SKM-1 (cell line): ENCODE results near the gene PGAM4.
"Not testable (repeated sequence)": the region's sequence is repeated elsewhere in the genome, so short reads cannot be mapped to it uniquely, and the experiment has no call there.

Experiments
- DNase-seq: peaks from one replicate; lab custom pipeline; 2025; ENCODE audit not compliant: unreplicated experiment; lab: John Stamatoyannopoulos, UW

Gene PGAM4

GRCh38 chrX:77969538-77969937 is at the start of gene PGAM4:
PGAM4 (minus strand) TSS chrX:77969638; CDS start chrX:77969638, 0 bp downstream.
- DNase-seq = no peak

- DNase-seq = no peak
Observed at GRCh38 chrX:78011846-78012245, 42.4 kb upstream of the PGAM4 start.

GRCh38 chrX:77979870-77980269 is 10.4 kb upstream of the PGAM4 start:
- DNase-seq = no peak

DNA sequence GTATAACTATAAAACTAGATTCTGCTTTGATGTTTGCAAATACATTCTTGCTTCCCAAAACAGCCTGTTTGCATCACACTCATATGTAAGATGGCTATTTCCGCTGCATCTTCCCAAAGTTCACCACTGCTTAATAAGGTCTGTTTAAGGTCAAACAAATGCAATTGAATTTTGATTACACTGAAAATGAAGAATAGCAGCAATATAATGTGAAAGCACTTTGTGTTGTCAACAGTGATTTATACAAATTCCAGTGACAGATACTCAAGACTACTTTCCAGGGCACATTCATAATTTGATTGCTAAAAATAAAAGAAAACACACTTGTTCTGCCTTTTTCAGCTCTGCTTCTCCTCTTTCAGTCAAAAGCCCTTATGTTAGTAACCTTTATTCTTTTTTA is 8.1 kb upstream of the PGAM4 start:
- no peak for DNase-seq

DNA sequence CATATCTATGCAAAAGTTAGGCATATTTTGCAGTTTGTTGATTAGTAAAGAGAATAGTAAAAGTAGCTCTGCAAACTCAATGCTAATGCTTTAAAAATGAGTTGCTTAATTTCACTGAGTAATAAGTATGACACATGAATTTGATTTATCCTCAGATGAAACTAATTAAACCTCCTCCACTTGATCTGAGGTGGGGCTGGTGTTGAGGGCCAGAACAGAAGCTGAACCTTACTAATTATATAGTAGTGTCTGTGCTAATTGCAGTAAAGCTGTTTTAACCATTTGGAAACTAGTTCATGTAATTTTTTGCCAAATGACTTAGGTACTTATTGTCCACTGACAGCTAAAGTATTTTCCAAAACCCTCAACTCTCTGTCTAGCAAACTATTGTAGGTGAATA is 7.7 kb upstream of the PGAM4 start:
- DNase-seq = no peak

DNA sequence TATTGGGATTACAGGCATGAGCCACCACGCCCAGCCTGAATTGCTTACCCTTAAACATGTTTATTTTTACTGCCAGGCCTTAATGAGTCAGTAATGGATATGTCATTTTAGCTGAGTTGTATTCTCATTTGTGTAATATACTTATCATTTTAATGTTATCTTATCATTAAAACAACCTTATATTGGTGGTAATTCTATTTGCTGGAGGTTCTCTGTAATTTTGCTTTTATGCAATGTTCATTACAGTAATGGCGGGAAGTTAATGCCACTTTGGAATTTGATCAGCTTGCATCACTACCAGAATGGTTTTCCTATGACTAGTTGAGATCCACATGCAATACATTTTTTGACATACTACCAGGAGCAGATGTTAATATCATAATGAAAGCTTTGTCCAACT is 6.3 kb upstream of the PGAM4 start:
- DNase-seq = no peak

DNA sequence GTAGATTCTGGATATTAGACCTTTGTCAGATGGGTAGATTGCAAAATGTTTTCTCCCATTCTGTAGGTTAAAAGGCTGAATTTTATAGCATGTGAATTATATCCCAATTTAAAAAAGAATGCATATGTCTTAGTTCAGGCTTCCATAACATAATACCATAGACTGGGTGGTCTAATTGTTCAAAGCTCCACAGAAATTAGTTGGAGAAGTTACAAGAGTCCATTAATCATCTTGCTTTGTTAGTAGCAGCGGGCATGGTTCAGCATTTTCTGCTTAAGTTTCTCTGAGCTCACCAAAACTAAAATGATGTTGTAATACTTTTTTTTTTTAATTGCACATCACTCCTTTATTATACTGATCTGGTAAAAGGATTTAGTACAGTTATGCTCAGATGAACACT is 1.8 kb downstream of the PGAM4 start:
- no peak for DNase-seq

GRCh38 chrX:77966361-77966760 is 3.1 kb downstream of the PGAM4 start:
- DNase-seq = no peak

- no peak for DNase-seq
Observed at GRCh38 chrX:77962068-77962902, 7.2 kb downstream of the PGAM4 start.

DNA sequence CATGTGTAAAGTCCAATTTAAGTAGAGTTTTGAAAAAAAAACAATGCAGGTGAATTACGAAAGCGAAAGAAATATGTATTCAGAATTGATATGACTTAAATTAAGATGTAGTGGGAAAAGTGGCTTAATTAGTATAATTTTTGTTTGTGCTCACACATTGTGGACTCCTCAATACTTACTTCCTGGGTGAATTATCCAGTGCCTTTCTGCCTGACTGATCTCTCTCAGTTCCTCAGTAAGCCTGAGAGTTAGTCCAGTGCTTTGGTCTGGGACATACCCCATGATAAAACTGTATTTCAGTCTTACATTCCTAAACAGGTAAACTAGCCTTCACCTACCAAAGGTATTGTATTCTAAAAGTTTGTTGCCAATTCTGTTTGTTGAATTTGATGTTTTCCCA is 8.4 kb downstream of the PGAM4 start:
- no peak for DNase-seq

GRCh38 chrX:77960567-77960966 is 8.9 kb downstream of the PGAM4 start:
- no peak for DNase-seq

DNA sequence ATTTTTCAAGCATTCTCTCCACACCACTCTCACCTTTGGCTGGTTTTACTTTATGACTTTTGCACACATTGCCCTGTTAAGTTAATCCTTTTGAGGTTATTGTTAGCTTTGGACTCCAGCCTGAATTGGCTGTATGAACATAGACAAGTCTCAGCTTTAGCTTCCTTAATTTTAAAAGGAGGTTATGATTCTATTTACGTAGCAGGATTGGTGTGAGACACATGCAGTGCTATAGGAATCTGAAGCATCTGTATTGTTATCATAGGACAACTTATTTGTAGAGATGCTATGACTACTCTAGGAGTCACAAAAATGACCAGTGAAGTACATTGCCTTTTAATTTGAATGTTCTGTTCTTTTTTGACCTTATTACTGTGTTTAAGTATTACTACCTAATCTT is 15.7 kb downstream of the PGAM4 start:
- DNase-seq = no peak

- no peak for DNase-seq
Observed at GRCh38 chrX:77953302-77953701, 16.1 kb downstream of the PGAM4 start.

- DNase-seq = no peak
Observed at GRCh38 chrX:77952173-77952572, 17.3 kb downstream of the PGAM4 start.

- DNase-seq = no peak
Observed at GRCh38 chrX:77949840-77950239, 19.6 kb downstream of the PGAM4 start.

DNA sequence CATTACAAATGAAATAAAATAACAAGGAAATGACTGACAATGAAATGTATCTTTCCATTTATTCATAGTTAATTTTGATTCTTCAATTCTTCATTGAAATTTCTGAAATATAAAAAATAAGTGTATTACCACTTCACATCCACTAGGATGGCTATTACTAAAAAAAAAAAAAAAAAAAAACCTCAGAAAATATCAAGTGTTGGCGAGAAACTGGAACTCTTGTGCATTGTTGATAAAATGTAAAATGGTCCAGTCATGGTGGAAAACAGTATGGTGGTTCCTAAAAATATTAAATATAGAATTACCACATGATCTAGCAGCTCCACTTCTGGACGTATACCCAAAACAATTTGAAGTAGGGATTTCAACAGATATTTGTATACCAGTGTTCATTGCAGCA is 22.9 kb downstream of the PGAM4 start:
- no peak for DNase-seq

- no peak for DNase-seq
Observed at GRCh38 chrX:77945910-77946545, 23.4 kb downstream of the PGAM4 start.

DNA sequence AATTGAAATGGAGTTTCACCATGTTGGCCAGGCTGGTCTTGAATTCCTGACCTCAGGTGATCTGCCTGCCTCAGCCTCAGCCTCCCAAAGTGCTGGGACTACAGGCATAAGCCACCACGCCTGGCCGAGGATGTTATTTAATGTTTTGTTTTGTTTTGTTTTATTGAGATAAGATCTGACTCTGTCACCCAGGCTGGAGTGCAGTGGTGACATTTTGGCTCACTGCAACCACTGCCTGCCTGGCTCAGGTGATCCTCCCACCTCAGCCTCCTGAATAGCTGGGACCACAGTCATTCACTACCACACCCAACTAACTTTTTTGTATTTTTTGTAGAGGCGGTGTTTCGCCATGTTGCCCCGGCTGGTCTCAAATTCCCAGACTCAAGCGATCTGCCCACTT is 24.4 kb downstream of the PGAM4 start:
- not testable (repeated sequence) for DNase-seq

- DNase-seq = no peak
Observed at GRCh38 chrX:77938083-77938680, 31.3 kb downstream of the PGAM4 start.

- DNase-seq = no peak
Observed at GRCh38 chrX:77937291-77937690, 32.1 kb downstream of the PGAM4 start.

GRCh38 chrX:77936299-77936698 is 33.1 kb downstream of the PGAM4 start:
- DNase-seq = no peak

- no peak for DNase-seq
Observed at GRCh38 chrX:77935886-77936285, 33.6 kb downstream of the PGAM4 start.
